Neuronal stem cell (in vitro differentiated cells): ENCODE data around the gene EEIG2.
"Not testable (repeated sequence)": the region's sequence is repeated elsewhere in the genome, so short reads cannot be mapped to it uniquely, and the experiment has no call there.

Source experiments
- DNase-seq: peaks from one replicate; pipeline ENCODE4 v3.0.0-alpha.2; 2013; ENCODE audit warnings: low spot score
- H2AFZ ChIP-seq: one replicate; pipeline ENCODE4 v1.6.1; 2013; ENCODE audit warnings: mild to moderate bottlenecking, low read length, inconsistent platforms
- H2AK5ac ChIP-seq: 2 replicates; pipeline ENCODE4 v1.6.1; 2013; ENCODE audit warnings: low read depth, mild to moderate bottlenecking, inconsistent platforms, low read length, moderate library complexity, mixed read lengths
- H2BK120ac ChIP-seq: 2 replicates; pipeline ENCODE4 v1.6.1; 2013; ENCODE audit warnings: low read depth, mild to moderate bottlenecking, inconsistent platforms, low read length, moderate library complexity, mixed read lengths
- H2BK12ac ChIP-seq: one replicate; pipeline ENCODE4 v1.6.1; 2013; ENCODE audit warnings: low read length, inconsistent platforms
- H2BK15ac ChIP-seq: 2 replicates; pipeline ENCODE4 v1.6.1; 2013; ENCODE audit warnings: mild to moderate bottlenecking, low read length, inconsistent platforms, mixed read lengths
- H2BK5ac ChIP-seq: one replicate; pipeline ENCODE4 v1.6.1; 2013; ENCODE audit warnings: inconsistent platforms, mild to moderate bottlenecking, low read length, moderate library complexity
- H3K14ac ChIP-seq: one replicate; pipeline ENCODE4 v1.6.1; 2013; ENCODE audit warnings: low read length, inconsistent platforms
- H3K18ac ChIP-seq: 2 replicates; pipeline ENCODE4 v1.6.1; 2013; ENCODE audit warnings: low read length, inconsistent platforms
- H3K23ac ChIP-seq: 2 replicates; pipeline ENCODE4 v1.6.1; 2013; ENCODE audit warnings: low read depth, mild to moderate bottlenecking, mixed read lengths, low read length, inconsistent platforms; ENCODE audit not compliant: poor library complexity
- H3K27ac ChIP-seq: replicated peaks from 3 replicates; pipeline ENCODE4 v1.5.1; 2013; ENCODE audit warnings: low read length, inconsistent platforms
- H3K27me3 ChIP-seq, 3 experiments: 2 replicates each; pipeline ENCODE4 v1.6.1; 2013; ENCODE audit warnings: low read length in 3 of 3, mild to moderate bottlenecking in 2 of 3, inconsistent platforms in 1 of 3, low read depth in 1 of 3, mixed read lengths in 1 of 3, moderate library complexity in 1 of 3; ENCODE audit not compliant: control insufficient read depth in 3 of 3, insufficient read depth in 3 of 3
- H3K36me3 ChIP-seq, 2 donors: replicated peaks in 1 of 2; 2 replicates each; pipeline ENCODE4 v1.6.1; 2013; ENCODE audit warnings: low read length in 2 of 2; ENCODE audit not compliant: control insufficient read depth in 2 of 2, insufficient read depth in 2 of 2
- H3K4ac ChIP-seq: 2 replicates; pipeline ENCODE4 v1.6.1; 2013; ENCODE audit warnings: inconsistent platforms, mild to moderate bottlenecking, low read length, moderate library complexity
- H3K4me1 ChIP-seq, 2 donors: 1 replicate in 1 of 2; 2 replicates in 1 of 2; pipeline ENCODE4 v1.6.1; 2013; ENCODE audit warnings: low read length in 2 of 2, low read depth in 1 of 2; ENCODE audit not compliant: control insufficient read depth in 2 of 2, insufficient read depth in 1 of 2
- H3K4me2 ChIP-seq: one replicate; pipeline ENCODE4 v1.6.1; 2013; ENCODE audit warnings: mild to moderate bottlenecking, low read length, inconsistent platforms; ENCODE audit not compliant: insufficient read depth, poor library complexity, severe bottlenecking
- H3K4me3 ChIP-seq, 2 donors: 2 replicates each; pipeline ENCODE4 v1.5.1; 2013; ENCODE audit warnings: low read length in 2 of 2, mild to moderate bottlenecking in 2 of 2, inconsistent platforms in 1 of 2, moderate library complexity in 1 of 2
- H3K79me1 ChIP-seq: one replicate; pipeline ENCODE4 v1.6.1; 2013; ENCODE audit warnings: low read depth, mild to moderate bottlenecking, inconsistent platforms, low read length, moderate library complexity
- H3K9ac ChIP-seq: one replicate; pipeline ENCODE4 v1.6.1; 2013; ENCODE audit warnings: mild to moderate bottlenecking, low read depth, low read length, inconsistent platforms; ENCODE audit not compliant: poor library complexity
- H3K9me3 ChIP-seq, 2 donors: replicated peaks in 1 of 2; 2 replicates each; pipeline versions ENCODE3 to v1.6.1; 2013; ENCODE audit warnings: low read length in 2 of 2, mild to moderate bottlenecking in 2 of 2, inconsistent platforms in 1 of 2, low read depth in 1 of 2, mixed read lengths in 1 of 2, moderate library complexity in 1 of 2; ENCODE audit not compliant: control insufficient read depth in 2 of 2, insufficient read depth in 1 of 2
- H4K8ac ChIP-seq: one replicate; pipeline ENCODE4 v1.6.1; 2013; ENCODE audit warnings: low read depth, mild to moderate bottlenecking, inconsistent platforms, low read length, moderate library complexity
- H4K91ac ChIP-seq: one replicate; pipeline ENCODE4 v1.6.1; 2013; ENCODE audit warnings: low read length, low read depth, mild to moderate bottlenecking, inconsistent platforms; ENCODE audit not compliant: poor library complexity
- WGBS, 2 donors: extraction: QIAGEN DNeasy Blood & Tissue Kit; methylation state at CpG; one replicate each; pipeline ENCODE4 v1.1.7; 2013; ENCODE audit warnings: missing lambda C conversion rate in 2 of 2, mixed read lengths in 1 of 2; ENCODE audit not compliant: insufficient read length in 2 of 2, insufficient replicate concordance in 1 of 2; ENCODE audit errors: extremely low coverage in 2 of 2; 5-methylcytosine and 5-hydroxymethylcytosine counted together

EEIG2 gene

GRCh38 chr1:108532730-108533129 is 27.2 kb upstream of the EEIG2 start:
- Histone ChIP-seq H3K79me1 (no peaks in the 10 kb centered on the region), H3K4ac (no peak overlapping the region), H2BK12ac (no peak overlapping the region), H3K9me3 (peaks cover 0 to 3% of the 10 kb centered on the region in 2 donors), H3K36me3 (no peaks in the 10 kb centered on the region), H2AK5ac (no peak overlapping the region), H2BK15ac (no peak overlapping the region), H3K9ac (no peak overlapping the region), H2BK120ac (no peak overlapping the region), H3K4me1 (peaks cover 0 to 4% of the 10 kb centered on the region in 2 donors), H3K18ac (no peak overlapping the region), H2AFZ (no peak overlapping the region), H3K27ac (no peak overlapping the region), H2BK5ac (no peak overlapping the region), H3K23ac (no peak overlapping the region), H3K4me2 (no peak overlapping the region), H3K4me3 (no peak overlapping the region), H3K27me3 (peaks cover 0 to 3% (median 1%) of the 10 kb centered on the region in 3 experiments), H4K91ac (no peak overlapping the region), H4K8ac (no peak overlapping the region), H3K14ac (no peak overlapping the region)
- WGBS, 2 donors = no CpG with 5 or more reads among the region's 4 CpGs
- DNase-seq = no peak

DNA sequence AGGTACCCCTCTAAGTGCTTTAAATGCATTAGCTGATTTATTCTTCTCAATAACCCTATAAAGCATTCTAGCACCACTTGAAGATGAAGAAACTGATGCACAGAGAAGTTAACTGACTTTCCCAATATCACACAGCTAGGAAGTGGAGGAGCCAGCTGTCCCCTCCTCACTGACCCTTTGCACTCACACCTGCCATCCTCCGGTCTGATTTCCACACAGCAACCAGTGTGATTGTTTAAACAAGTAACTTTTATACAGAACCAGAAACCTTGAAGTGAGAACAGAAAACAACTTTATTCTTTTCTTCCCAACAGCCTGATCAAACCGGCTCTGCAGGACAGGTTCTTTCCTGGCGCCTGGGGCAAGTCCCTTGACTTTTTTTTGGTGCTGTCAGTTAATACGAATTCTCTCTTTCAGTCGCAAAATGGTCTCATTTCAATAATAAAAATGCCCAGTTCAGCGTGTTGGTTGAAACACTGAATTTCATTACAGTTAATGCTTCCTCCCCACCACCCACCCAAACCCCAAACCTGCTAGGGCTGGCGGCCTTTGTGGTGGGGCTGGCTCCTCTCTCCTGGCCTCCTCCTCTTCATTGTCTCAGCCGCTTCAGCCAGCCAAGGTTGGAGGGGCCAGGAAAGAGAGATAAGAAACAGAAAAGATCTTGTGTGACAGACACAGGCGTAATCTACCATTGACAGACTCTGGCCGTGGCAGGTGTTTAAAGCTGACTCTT is 26.4 kb upstream of the EEIG2 start:
- no CpG with 5 or more reads among the region's 10 CpGs for WGBS, 2 donors
- no peak overlapping the region for H3K4ac ChIP-seq
- no peak overlapping the region for H3K4me2 ChIP-seq
- peak overlapping the region; percentile 80 for H2AFZ ChIP-seq
- H3K36me3 ChIP-seq = no peaks in the 10 kb centered on the region
- no peak overlapping the region for H2BK5ac ChIP-seq
- no peak overlapping the region for H3K9ac ChIP-seq
- no peak overlapping the region for H2BK15ac ChIP-seq
- H2AK5ac ChIP-seq = no peak overlapping the region
- H3K27ac ChIP-seq = no peak overlapping the region
- H2BK120ac ChIP-seq = no peak overlapping the region
- no peak overlapping the region for H3K18ac ChIP-seq
- no peak overlapping the region for H4K8ac ChIP-seq
- H3K14ac ChIP-seq = no peak overlapping the region
- H3K4me3 ChIP-seq = no peak overlapping the region
- H4K91ac ChIP-seq = no peak overlapping the region
- no peak overlapping the region for H2BK12ac ChIP-seq
- DNase-seq = no peak
- H3K9me3 ChIP-seq = peaks cover 0 to 3% of the 10 kb centered on the region in 2 donors
- peaks cover 0 to 4% of the 10 kb centered on the region in 2 donors for H3K4me1 ChIP-seq
- no peaks in the 10 kb centered on the region for H3K79me1 ChIP-seq
- H3K23ac ChIP-seq = no peak overlapping the region
- H3K27me3 ChIP-seq = peaks cover 0 to 3% (median 1%) of the 10 kb centered on the region in 3 experiments

- peaks cover 0 to 3% (median 0%) of the 10 kb centered on the region in 3 experiments for H3K27me3 ChIP-seq
- no peak overlapping the region for H4K91ac ChIP-seq
- H2BK120ac ChIP-seq = no peak overlapping the region
- no peak overlapping the region for H2AFZ ChIP-seq
- H3K9me3 ChIP-seq = peaks cover 0 to 3% of the 10 kb centered on the region in 2 donors
- H2BK15ac ChIP-seq = no peak overlapping the region
- no peak overlapping the region for H4K8ac ChIP-seq
- no peak overlapping the region for H2BK5ac ChIP-seq
- no peak overlapping the region for H3K14ac ChIP-seq
- no peaks in the 10 kb centered on the region for H3K36me3 ChIP-seq
- DNase-seq = no peak
- H2AK5ac ChIP-seq = no peak overlapping the region
- no peak overlapping the region for H3K27ac ChIP-seq
- no peak overlapping the region for H3K23ac ChIP-seq
- H3K4ac ChIP-seq = no peak overlapping the region
- no peak overlapping the region for H2BK12ac ChIP-seq
- H3K9ac ChIP-seq = no peak overlapping the region
- WGBS, 2 donors = no CpG with 5 or more reads among the region's 3 CpGs
- no peak overlapping the region for H3K18ac ChIP-seq
- no peaks in the 10 kb centered on the region for H3K79me1 ChIP-seq
- H3K4me3 ChIP-seq = no peak overlapping the region
- H3K4me1 ChIP-seq = peaks cover 0 to 4% of the 10 kb centered on the region in 2 donors
- no peak overlapping the region for H3K4me2 ChIP-seq
Measured at GRCh38 chr1:108534759-108535158, 25.1 kb upstream of the EEIG2 start.

DNA sequence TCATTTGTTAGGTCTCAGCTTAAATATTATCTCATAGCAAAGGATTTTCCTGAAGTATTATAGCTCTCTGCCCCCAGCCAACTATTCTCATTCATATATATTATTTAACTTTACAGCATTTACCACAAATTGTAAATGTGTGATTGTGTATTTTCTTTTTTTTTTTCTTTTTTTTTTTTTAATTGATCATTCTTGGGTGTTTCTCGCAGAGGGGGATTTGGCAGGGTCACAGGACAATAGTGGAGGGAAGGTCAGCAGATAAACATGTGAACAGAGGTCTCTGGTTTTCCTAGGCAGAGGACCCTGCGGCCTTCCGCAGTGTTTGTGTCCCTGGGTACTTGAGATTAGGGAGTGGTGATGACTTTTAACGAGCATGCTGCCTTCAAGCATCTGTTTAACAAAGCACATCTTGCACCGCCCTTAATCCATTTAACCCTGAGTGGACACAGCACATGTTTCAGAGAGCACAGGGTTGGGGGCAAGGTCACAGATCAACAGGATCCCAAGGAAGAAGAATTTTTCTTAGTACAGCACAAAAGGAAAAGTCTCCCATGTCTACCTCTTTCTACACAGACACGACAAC is 24.5 kb upstream of the EEIG2 start:
- not testable (repeated sequence) for H3K4me3 ChIP-seq, H2BK12ac ChIP-seq, H3K9ac ChIP-seq, H3K4ac ChIP-seq, H2AK5ac ChIP-seq, H3K36me3 ChIP-seq, H3K79me1 ChIP-seq, H3K23ac ChIP-seq, H3K27ac ChIP-seq, H3K18ac ChIP-seq, H2AFZ ChIP-seq, H2BK15ac ChIP-seq, H3K4me1 ChIP-seq, DNase-seq, H3K14ac ChIP-seq, H2BK120ac ChIP-seq, H3K9me3 ChIP-seq, H2BK5ac ChIP-seq, H3K27me3 ChIP-seq, H4K8ac ChIP-seq, H3K4me2 ChIP-seq, H4K91ac ChIP-seq
- WGBS, 2 donors = 93 to 100% methylated on average over 1 of the region's 6 CpGs
